Measurements from ENCODE around the gene MCF2L.

- TF ChIP-seq TAF1 (IDR thresholded peaks at IDR 0.05; ENCODE audit: borderline replicate concordance, low read depth, low read length): no peak
- TF ChIP-seq POLR2A (IDR thresholded peaks at IDR 0.05; ENCODE audit: low read depth, low read length): no peak
- TF ChIP-seq POLR2AphosphoS5 (IDR thresholded peaks at IDR 0.05; ENCODE audit: low read depth, low read length): no peak
Measured at GRCh38 chr13:112965573-112966115, 3.4 kb upstream of the MCF2L start.
